Sigmoid colon (tissue), 4 donors: ENCODE results near the gene KANK2.

Experiments
- CTCF ChIP-seq, 4 experiments: fragments of 450-650 bp in 3 of 4; fragments of 200-600 bp in 1 of 4; IDR thresholded peaks; one replicate each; pipeline ENCODE4 v1.5.1; 2016 to 2019; ENCODE audit warnings: antibody characterized with exemption in 4 of 4, mild to moderate bottlenecking in 3 of 4, moderate library complexity in 2 of 4
- EP300 ChIP-seq, 4 donors: sonication (generic); formaldehyde crosslinking; IDR thresholded peaks; one replicate each; pipeline ENCODE4 v1.6.1; 2017; ENCODE audit warnings: antibody characterized with exemption in 4 of 4
- POLR2A ChIP-seq, 2 donors: fragments of 450-650 bp; IDR thresholded peaks; one replicate each; pipeline ENCODE4 v1.6.1; 2016; ENCODE audit warnings: antibody characterized with exemption in 2 of 2, mild to moderate bottlenecking in 2 of 2, moderate library complexity in 2 of 2
- POLR2AphosphoS5 ChIP-seq, 4 donors: sonication (generic); formaldehyde crosslinking; IDR thresholded peaks; one replicate each; pipeline ENCODE4 v1.6.1; 2017; ENCODE audit warnings: antibody characterized with exemption in 4 of 4

- no peak for TF ChIP-seq CTCF (IDR thresholded peaks at IDR 0.05)
- TF ChIP-seq EP300 (IDR thresholded peaks at IDR 0.05), result no peak
- TF ChIP-seq POLR2A (IDR thresholded peaks at IDR 0.05), result no peak
- no peak for TF ChIP-seq POLR2AphosphoS5 (IDR thresholded peaks at IDR 0.05)
Observed at GRCh38 chr19:11230621-11231386, 33.5 kb upstream of the KANK2 start.
